Measurements from ENCODE around the gene CSF1. TPM values are rescaled to one million over a fixed set of nuclear protein-coding genes. Genes with fewer than 3 reads are reported as not detected.
A peak's percentile ranks its signal among the peaks of the same experiment; 100 is the strongest.

The CSF1 gene
- total RNA-seq, 2 experiments from 2014 or later: 135 to 140 TPM

GRCh38 chr1:109896681-109897080, 14.0 kb upstream of the CSF1 start:
- ChIA-PET POLR2A (no interaction called here), CTCF (interaction anchor here (1.0 kb wide), 1 partner anchor 88 kb away, joined by 4 read pairs; the partner anchor contains the start of gene AHCYL1)
- Mint-ChIP-seq H3K27me3 (peaks cover 2% of the 10 kb centered on the region), H3K36me3 (no peaks in the 10 kb centered on the region), H3K27ac (no peak overlapping the region), H3K9me3 (no peaks in the 10 kb centered on the region), H3K4me1 (ENCODE audit: low read depth) (peaks cover 8% of the 10 kb centered on the region), H3K4me3 (no peak overlapping the region)
- DNase-seq: no peak
- intact Hi-C loops (cut with micrococcal nuclease): no loop called here

- CTCF ChIA-PET: interaction anchor here (0.9 to 1.1 kb wide), 3 partner anchors 87 to 120 kb away, joined by 3 to 4 read pairs (median 3); partner anchors contain the start of gene AHCYL1
- DNase-seq: no peak
- Mint-ChIP-seq H3K4me1 (ENCODE audit: low read depth) (peaks cover 4% of the 10 kb centered on the region), H3K36me3 (no peaks in the 10 kb centered on the region), H3K9me3 (no peaks in the 10 kb centered on the region), H3K4me3 (no peak overlapping the region), H3K27me3 (peaks cover 2% of the 10 kb centered on the region), H3K27ac (no peak overlapping the region)
- POLR2A ChIA-PET: interaction anchor here (0.6 kb wide), 1 partner anchor 36 kb away, joined by 3 read pairs; no protein-coding TSS in a partner anchor
- intact Hi-C loops (cut with micrococcal nuclease): no loop called here
Measured at GRCh38 chr1:109897259-109897955, 13.2 kb upstream of the CSF1 start.

- no peak overlapping the region for H3K27ac Mint-ChIP-seq
- no peak overlapping the region for H3K4me3 Mint-ChIP-seq
- no peaks in the 10 kb centered on the region for H3K9me3 Mint-ChIP-seq
- ChIA-PET POLR2A (no interaction called here), CTCF (no interaction called here)
- intact Hi-C loops (cut with micrococcal nuclease): no loop called here
- no peak for DNase-seq
- peaks cover 4% of the 10 kb centered on the region for H3K4me1 Mint-ChIP-seq (ENCODE audit: low read depth)
- H3K36me3 Mint-ChIP-seq: no peaks in the 10 kb centered on the region
- H3K27me3 Mint-ChIP-seq: peaks cover 2% of the 10 kb centered on the region
Measured at GRCh38 chr1:109898842-109899241, 11.8 kb upstream of the CSF1 start.

GRCh38 chr1:109901141-109901523, 9.5 kb upstream of the CSF1 start:
- Mint-ChIP-seq H3K27me3 (peaks cover 2% of the 10 kb centered on the region), H3K36me3 (no peaks in the 10 kb centered on the region), H3K27ac (no peak overlapping the region), H3K4me1 (ENCODE audit: low read depth) (peaks cover 14% of the 10 kb centered on the region), H3K9me3 (no peaks in the 10 kb centered on the region), H3K4me3 (no peak overlapping the region)
- POLR2A ChIA-PET: no interaction called here
- DNase-seq: no peak
- CTCF ChIA-PET: no interaction called here
- intact Hi-C loops (cut with micrococcal nuclease): loop anchor here (10.0 kb wide), 1 partner anchor 356 kb away; the partner anchor contains the start of gene GNAI3

GRCh38 chr1:109901524-109902145, 9.0 kb upstream of the CSF1 start:
- H3K4me1 Mint-ChIP-seq (ENCODE audit: low read depth): peaks cover 19% of the 10 kb centered on the region
- intact Hi-C loops (cut with micrococcal nuclease): loop anchor here (10.0 kb wide), 1 partner anchor 357 kb away; the partner anchor contains the start of gene GNAI3
- H3K9me3 Mint-ChIP-seq: no peaks in the 10 kb centered on the region
- H3K27me3 Mint-ChIP-seq: peaks cover 2% of the 10 kb centered on the region
- H3K4me3 Mint-ChIP-seq: no peak overlapping the region
- POLR2A ChIA-PET: no interaction called here
- CTCF ChIA-PET: interaction anchor here (0.8 to 1.3 kb wide), 3 partner anchors 10 to 126 kb away, joined by 3 to 6 read pairs (median 3); no protein-coding TSS in a partner anchor
- DNase-seq: peak; percentile 63
- H3K36me3 Mint-ChIP-seq: no peaks in the 10 kb centered on the region
- H3K27ac Mint-ChIP-seq: no peak overlapping the region

- Mint-ChIP-seq H3K4me3 (no peak overlapping the region), H3K4me1 (ENCODE audit: low read depth) (peaks cover 27% of the 10 kb centered on the region), H3K9me3 (no peaks in the 10 kb centered on the region), H3K27ac (no peak overlapping the region), H3K36me3 (no peaks in the 10 kb centered on the region), H3K27me3 (no peaks in the 10 kb centered on the region)
- DNase-seq: no peak
- intact Hi-C loops (cut with micrococcal nuclease): loop anchor here (10.0 kb wide), 1 partner anchor 358 kb away; the partner anchor contains the start of gene GNAI3
- ChIA-PET POLR2A (interaction anchor here (1.5 kb wide), 1 partner anchor 10 kb away, joined by 3 read pairs; no protein-coding TSS in a partner anchor), CTCF (interaction anchor here (0.8 to 1.3 kb wide), 3 partner anchors 11 to 127 kb away, joined by 3 to 6 read pairs (median 3); no protein-coding TSS in a partner anchor)
Measured at GRCh38 chr1:109902204-109902985, 8.3 kb upstream of the CSF1 start.

- DNase-seq: no peak
- peaks cover 36% of the 10 kb centered on the region for H3K4me1 Mint-ChIP-seq (ENCODE audit: low read depth)
- no peaks in the 10 kb centered on the region for H3K36me3 Mint-ChIP-seq
- H3K27me3 Mint-ChIP-seq: no peaks in the 10 kb centered on the region
- ChIA-PET CTCF (no interaction called here), POLR2A (interaction anchor here (0.6 to 1.6 kb wide), 3 partner anchors 8 to 305 kb away, joined by 3 to 5 read pairs (median 4); no protein-coding TSS in a partner anchor)
- no peaks in the 10 kb centered on the region for H3K9me3 Mint-ChIP-seq
- intact Hi-C loops (cut with micrococcal nuclease): loop anchor here (10.0 kb wide), 1 partner anchor 359 kb away; the partner anchor contains the start of gene GNAI3
- H3K4me3 Mint-ChIP-seq: no peak overlapping the region
- H3K27ac Mint-ChIP-seq: no peak overlapping the region
Measured at GRCh38 chr1:109903376-109903930, 7.2 kb upstream of the CSF1 start.

- peak overlapping the region; percentile 8 for H3K27ac Mint-ChIP-seq
- peaks cover 39% of the 10 kb centered on the region for H3K4me1 Mint-ChIP-seq (ENCODE audit: low read depth)
- intact Hi-C loops (cut with micrococcal nuclease): loop anchor here (10.0 kb wide), 1 partner anchor 359 kb away; the partner anchor contains the start of gene GNAI3
- no peaks in the 10 kb centered on the region for H3K36me3 Mint-ChIP-seq
- CTCF ChIA-PET: no interaction called here
- POLR2A ChIA-PET: interaction anchor here (1.1 to 1.6 kb wide), 3 partner anchors 9 to 12 kb away, joined by 3 to 4 read pairs (median 3); no protein-coding TSS in a partner anchor
- DNase-seq: no peak
- no peaks in the 10 kb centered on the region for H3K9me3 Mint-ChIP-seq
- no peak overlapping the region for H3K4me3 Mint-ChIP-seq
- H3K27me3 Mint-ChIP-seq: no peaks in the 10 kb centered on the region
Measured at GRCh38 chr1:109904105-109904817, 6.4 kb upstream of the CSF1 start.

- peaks cover 51% of the 10 kb centered on the region for H3K4me1 Mint-ChIP-seq (ENCODE audit: low read depth)
- POLR2A ChIA-PET: interaction anchor here (1.1 kb wide), 1 partner anchor 13 kb away, joined by 3 read pairs; no protein-coding TSS in a partner anchor
- intact Hi-C loops (cut with micrococcal nuclease): loop anchor here (10.0 kb wide), 1 partner anchor 361 kb away; the partner anchor contains the start of gene GNAI3
- CTCF ChIA-PET: no interaction called here
- peak overlapping the region; percentile 53 for H3K4me3 Mint-ChIP-seq
- peak overlapping the region; percentile 96 for H3K27ac Mint-ChIP-seq
- H3K36me3 Mint-ChIP-seq: no peaks in the 10 kb centered on the region
- no peaks in the 10 kb centered on the region for H3K9me3 Mint-ChIP-seq
- no peak for DNase-seq
- H3K27me3 Mint-ChIP-seq: no peaks in the 10 kb centered on the region
Measured at GRCh38 chr1:109905491-109905890, 5.2 kb upstream of the CSF1 start.

- intact Hi-C loops (cut with micrococcal nuclease): loop anchor here (1.0 to 10.0 kb wide), 8 partner anchors 11 to 481 kb away; partner anchors contain the start of gene GNAI3
- POLR2A ChIA-PET: interaction anchor here (0.8 to 3.0 kb wide), 5 partner anchors 13 to 104 kb away, joined by 3 to 17 read pairs (median 3); partner anchors contain the start of gene AHCYL1
- H3K4me3 Mint-ChIP-seq: peak overlapping the region; percentile 53
- DNase-seq: peak; percentile 76
- no peaks in the 10 kb centered on the region for H3K27me3 Mint-ChIP-seq
- CTCF ChIA-PET: interaction anchor here (0.9 to 3.5 kb wide), 5 partner anchors 78 to 129 kb away, joined by 3 to 17 read pairs (median 5); partner anchors contain the start of gene AHCYL1
- no peaks in the 10 kb centered on the region for H3K9me3 Mint-ChIP-seq
- peaks cover 51% of the 10 kb centered on the region for H3K4me1 Mint-ChIP-seq (ENCODE audit: low read depth)
- peak overlapping the region; percentile 96 for H3K27ac Mint-ChIP-seq
- H3K36me3 Mint-ChIP-seq: peaks cover 3% of the 10 kb centered on the region
Measured at GRCh38 chr1:109906160-109906838, 4.3 kb upstream of the CSF1 start.

All from activated CD4-positive, alpha-beta memory T cell treated with anti-CD3 and anti-CD28 coated beads for 36 hours (primary cell).